Transverse colon (tissue), 4 donors: Measurements from ENCODE around the gene SPINT3. TPM values are rescaled to one million over a fixed set of nuclear protein-coding genes. Genes with fewer than 3 reads are reported as not detected.

Experiments used
- DNase-seq: peaks from one replicate; pipeline ENCODE4 v3.0.0-alpha.2; 2019
- H3K27ac ChIP-seq, 4 donors: fragments of 200-600 bp; sonication (generic); 2 replicates each; pipeline ENCODE4 v1.5.1; 2016 to 2018; ENCODE audit warnings: inconsistent platforms in 4 of 4
- H3K27me3 ChIP-seq: fragments of 200-600 bp; sonication (generic); 2 replicates; pipeline ENCODE4 v1.5.1; 2017; ENCODE audit warnings: inconsistent platforms
- H3K36me3 ChIP-seq, 4 donors: fragments of 200-600 bp; sonication (generic); 2 replicates each; pipeline ENCODE4 v1.5.1; 2017 to 2019; ENCODE audit warnings: inconsistent platforms in 4 of 4
- H3K4me1 ChIP-seq, 4 donors: fragments of 200-600 bp; sonication (generic); 2 replicates each; pipeline ENCODE4 v1.5.1; 2017 to 2020; ENCODE audit warnings: inconsistent platforms in 4 of 4
- H3K4me3 ChIP-seq, 4 donors: fragments of 200-600 bp; sonication (generic); 1 replicate in 1 of 4; 2 replicates in 3 of 4; pipeline versions ENCODE4 v1.5.1 to v1.6.1; 2017 to 2019; ENCODE audit warnings: inconsistent platforms in 4 of 4
- H3K9me3 ChIP-seq, 2 donors: fragments of 200-600 bp; sonication (generic); 2 replicates each; pipeline ENCODE4 v1.5.1; 2017 to 2019; ENCODE audit warnings: inconsistent platforms in 2 of 2
- CTCF ChIP-seq, 5 experiments: fragments of 200-600 bp in 3 of 5; fragments of 450-650 bp in 2 of 5; sonication (generic) in 3 of 5; IDR thresholded peaks; 1 replicate in 2 of 5; 2 replicates in 3 of 5; pipeline ENCODE4 v1.5.1; 2016 to 2017; ENCODE audit warnings: antibody characterized with exemption in 5 of 5, inconsistent platforms in 3 of 5, mild to moderate bottlenecking in 2 of 5, moderate library complexity in 1 of 5
- EP300 ChIP-seq: sonication (generic); formaldehyde crosslinking; IDR thresholded peaks from one replicate; pipeline ENCODE4 v1.6.1; 2017; ENCODE audit warnings: antibody characterized with exemption, low read depth
- POLR2A ChIP-seq: fragments of 450-650 bp; IDR thresholded peaks from one replicate; pipeline ENCODE4 v1.6.1; 2016; ENCODE audit warnings: antibody characterized with exemption, mild to moderate bottlenecking, moderate library complexity
- POLR2AphosphoS5 ChIP-seq, 3 donors: sonication (generic); formaldehyde crosslinking; IDR thresholded peaks; one replicate each; pipeline ENCODE4 v1.6.1; 2016; ENCODE audit warnings: antibody characterized with exemption in 3 of 3
- WGBS, 2 donors: methylation state at CpG; one replicate each; pipeline ENCODE4 v1.1.5; 2018; ENCODE audit warnings: low coverage in 1 of 2; 5-methylcytosine and 5-hydroxymethylcytosine counted together
- in situ Hi-C, 4 donors: fragments of 200-750 bp; cut with MboI; loops; one replicate each; pipeline versions ENCODE4 v1.15.0 to v1.15.1; 2017; ENCODE audit warnings: low sequenced_read_pairs in 3 of 4, low pct_ligation_motif_present in 1 of 4, low pct_unique_long_range_greater_than_20kb in 1 of 4
- intact Hi-C: fragments of 100-400 bp; cut with DNase I; formaldehyde crosslinking; loops from one replicate; pipeline ENCODE4 v1.15.1; 2023; ENCODE audit warnings: low total_unique reads
- total RNA-seq, 4 donors: library from RNA; depleted of rRNA; stranded (reverse); fragments of >200 nt; gene quantifications; one replicate each; pipeline ENCODE4 v1.1.0, GENCODE V29; 2016

Gene SPINT3
- total RNA-seq, 4 donors from 2014 or later: not detected

- no peak overlapping the region for H3K27ac ChIP-seq
- DNase-seq: no peak
- in situ Hi-C loops: no loop called here
Measured at GRCh38 chr20:45508068-45508886, 7.1 kb downstream of the SPINT3 start.

GRCh38 chr20:45507011-45507820 is 8.2 kb downstream of the SPINT3 start:
- intact Hi-C loops: no loop called here
- H3K9me3 ChIP-seq: no peaks in the 10 kb centered on the region
- TF ChIP-seq CTCF (IDR thresholded peaks at IDR 0.05) (no peak), POLR2A (no peak), EP300 (no peak), POLR2AphosphoS5 (IDR thresholded peaks at IDR 0.05) (no peak)
- no peaks in the 10 kb centered on the region for H3K36me3 ChIP-seq
- no peaks in the 10 kb centered on the region for H3K27me3 ChIP-seq
- DNase-seq: no peak
- H3K4me1 ChIP-seq: no peaks in the 10 kb centered on the region
- in situ Hi-C loops: no loop called here
- no peak overlapping the region for H3K27ac ChIP-seq
- H3K4me3 ChIP-seq: no peak overlapping the region
- WGBS, 2 donors: 83 to 93% methylated on average over 3 to 5 of the region's 5 CpGs

More at GRCh38 chr20:45508068-45508886, 7.1 kb downstream of the SPINT3 start:
- intact Hi-C loops: no loop called here
- Histone ChIP-seq H3K27me3 (no peaks in the 10 kb centered on the region), H3K36me3 (no peaks in the 10 kb centered on the region), H3K4me3 (no peak overlapping the region), H3K4me1 (no peaks in the 10 kb centered on the region), H3K9me3 (no peaks in the 10 kb centered on the region)
- 62% methylated on average over 7 of the region's 7 CpGs; no CpG with 5 or more reads in 1 of the 2 donors for WGBS, 2 donors
- no peak for TF ChIP-seq CTCF (IDR thresholded peaks at IDR 0.05)
- no peak for TF ChIP-seq EP300
- no peak for TF ChIP-seq POLR2AphosphoS5 (IDR thresholded peaks at IDR 0.05)
- TF ChIP-seq POLR2A: no peak

GRCh38 chr20:45506398-45506797 is 9.0 kb downstream of the SPINT3 start:
- intact Hi-C loops (no loop called here), in situ Hi-C loops (no loop called here)
- H3K4me1 ChIP-seq: no peaks in the 10 kb centered on the region
- TF ChIP-seq POLR2A: no peak
- no peak for TF ChIP-seq EP300
- no peak for TF ChIP-seq CTCF (IDR thresholded peaks at IDR 0.05)
- no peak for TF ChIP-seq POLR2AphosphoS5 (IDR thresholded peaks at IDR 0.05)
- no peak overlapping the region for H3K27ac ChIP-seq
- no peak for DNase-seq
- no peaks in the 10 kb centered on the region for H3K36me3 ChIP-seq
- H3K27me3 ChIP-seq: no peaks in the 10 kb centered on the region
- WGBS, 2 donors: 72% methylated on average over 2 of the region's 2 CpGs; no CpG with 5 or more reads in 1 of the 2 donors
- no peaks in the 10 kb centered on the region for H3K9me3 ChIP-seq
- no peak overlapping the region for H3K4me3 ChIP-seq

- peaks cover 0 to 15% (median 6%) of the 10 kb centered on the region in 4 donors for H3K4me1 ChIP-seq
- intact Hi-C loops: no loop called here
- no peaks in the 10 kb centered on the region for H3K27me3 ChIP-seq
- WGBS, 2 donors: 21 to 29% methylated on average over 2 of the region's 2 CpGs
- no peak for DNase-seq
- H3K9me3 ChIP-seq: no peaks in the 10 kb centered on the region
- no peak overlapping the region for H3K27ac ChIP-seq
- no peaks in the 10 kb centered on the region for H3K36me3 ChIP-seq
- TF ChIP-seq CTCF (IDR thresholded peaks at IDR 0.05) (no peak), POLR2A (no peak), POLR2AphosphoS5 (IDR thresholded peaks at IDR 0.05) (no peak), EP300 (no peak)
- no peak overlapping the region for H3K4me3 ChIP-seq
- in situ Hi-C loops: no loop called here
Measured at GRCh38 chr20:45503403-45503802, 12.0 kb downstream of the SPINT3 start.
